Endothelial cell of umbilical vein (primary cell): ENCODE results near the gene PON1. TPM values are rescaled to one million over a fixed set of nuclear protein-coding genes. Genes with fewer than 3 reads are reported as not detected.

Experiments used
- BruUV-seq: library from RNA; stranded (reverse); fragments of 400-500 nt; replicated peaks from 2 replicates; lab custom pipeline; 2021; lab: Mats Ljungman, UMichigan
- CTCF ChIA-PET: fragments of 300-600, 350-600 bp; sonication (Branson Sonifier 250); formaldehyde crosslinking; loops from one replicate; lab custom pipeline; 2021; ENCODE audit warnings: antibody characterized with exemption, inconsistent platforms; lab: Charles Lee
- POLR2A ChIA-PET: fragments of 300-600, 350-600 bp; sonication (Branson Sonifier 250); formaldehyde crosslinking; loops from one replicate; lab custom pipeline; 2021; ENCODE audit warnings: antibody characterized with exemption, inconsistent platforms; lab: Charles Lee
- DNase-seq: peaks from one replicate; pipeline ENCODE4 v3.0.0-alpha.2; 2011; ENCODE audit warnings: low read depth, low spot score
- FAIRE-seq: peaks from 2 replicates; lab custom pipeline; 2011; peaks lifted over from hg19 to GRCh38; lab: Jason Lieb, UNC
- H2AFZ ChIP-seq: 2 replicates; pipeline ENCODE4 v1.6.0; 2012; ENCODE audit warnings: low read depth, low read length, control low read depth, inconsistent platforms
- H3K27ac ChIP-seq: 2 replicates; pipeline ENCODE4 v1.5.1; 2011; ENCODE audit warnings: low read depth, mild to moderate bottlenecking, control low read depth, low read length, moderate library complexity; ENCODE audit not compliant: insufficient read depth
- H3K27me3 ChIP-seq, 2 experiments: 2 replicates each; pipeline versions ENCODE4 v1.6.0 to v1.6.1; 2011; ENCODE audit warnings: low read length in 2 of 2, mixed read lengths in 1 of 2; ENCODE audit not compliant: control insufficient read depth in 2 of 2, insufficient read depth in 2 of 2
- H3K36me3 ChIP-seq, 2 experiments: 2 replicates in 1 of 2; 3 replicates in 1 of 2; pipeline ENCODE4 v1.5.1; 2011; ENCODE audit warnings: low read length in 2 of 2, mild to moderate bottlenecking in 1 of 2, moderate library complexity in 1 of 2; ENCODE audit not compliant: control insufficient read depth in 2 of 2, insufficient read depth in 2 of 2; ENCODE audit errors: extremely low read depth in 1 of 2
- H3K4me1 ChIP-seq: 3 replicates; pipeline ENCODE4 v1.5.1; 2011; ENCODE audit warnings: mild to moderate bottlenecking, low read length; ENCODE audit not compliant: control insufficient read depth, insufficient read depth; ENCODE audit errors: extremely low read depth
- H3K4me2 ChIP-seq: 2 replicates; pipeline ENCODE4 v1.6.1; 2011; ENCODE audit warnings: low read length, control low read depth, mixed read lengths; ENCODE audit not compliant: insufficient read depth
- H3K4me3 ChIP-seq, 3 experiments: fragments of 200-600 bp in 1 of 3; sonication (generic), shearing (Covaris generic) in 1 of 3; replicated peaks in 1 of 3; 2 replicates each; pipeline ENCODE4 v1.5.1; 2011 to 2016; ENCODE audit warnings: control low read depth in 3 of 3, low read length in 3 of 3, mild to moderate bottlenecking in 2 of 3, inconsistent platforms in 1 of 3, low read depth in 1 of 3, moderate library complexity in 1 of 3; ENCODE audit not compliant: insufficient read depth in 1 of 3
- H3K79me2 ChIP-seq: 2 replicates; pipeline ENCODE4 v1.6.0; 2012; ENCODE audit warnings: low read length, inconsistent platforms; ENCODE audit not compliant: control insufficient read depth, insufficient read depth
- H3K9ac ChIP-seq: replicated peaks from 2 replicates; pipeline ENCODE3; 2011; ENCODE audit warnings: low read length, control low read depth; ENCODE audit not compliant: insufficient read depth; ENCODE audit errors: extremely low read depth
- H3K9me1 ChIP-seq: replicated peaks from 3 replicates; pipeline ENCODE4 v1.6.0; 2011; ENCODE audit warnings: mild to moderate bottlenecking, low read length; ENCODE audit not compliant: control insufficient read depth, insufficient read depth; ENCODE audit errors: extremely low read depth
- H3K9me3 ChIP-seq: replicated peaks from 2 replicates; pipeline ENCODE4 v1.5.1; 2012; ENCODE audit warnings: low read length, inconsistent platforms; ENCODE audit not compliant: control insufficient read depth, insufficient read depth
- H4K20me1 ChIP-seq: replicated peaks from 2 replicates; pipeline ENCODE3; 2011; ENCODE audit warnings: mild to moderate bottlenecking, low read length; ENCODE audit not compliant: control insufficient read depth, insufficient read depth; ENCODE audit errors: extremely low read depth
- CTCF ChIP-seq, 2 donors: IDR thresholded peaks; 1 replicate in 1 of 2; 2 replicates in 1 of 2; pipeline ENCODE4 v1.5.1; 2011; ENCODE audit warnings: low read length in 2 of 2, mild to moderate bottlenecking in 2 of 2, moderate library complexity in 2 of 2, control low read depth in 1 of 2, inconsistent platforms in 1 of 2, low read depth in 1 of 2; ENCODE audit not compliant: insufficient read depth in 1 of 2; ENCODE audit errors: extremely low read depth in 1 of 2
- EZH2 ChIP-seq: IDR thresholded peaks from 2 replicates; pipeline ENCODE4 v1.6.1; 2012; ENCODE audit warnings: borderline replicate concordance, low read depth, mild to moderate bottlenecking, moderate library complexity, low read length, inconsistent platforms; ENCODE audit not compliant: severe bottlenecking
- FOS ChIP-seq: IDR thresholded peaks from 2 replicates; pipeline ENCODE4 v1.6.1; 2011; ENCODE audit warnings: mild to moderate bottlenecking, low read length, moderate library complexity, borderline replicate concordance; ENCODE audit not compliant: insufficient read depth
- GATA2 ChIP-seq: IDR thresholded peaks from 2 replicates; pipeline ENCODE4 v1.7.0; 2011; ENCODE audit warnings: low read depth, mild to moderate bottlenecking, moderate library complexity, mixed read lengths, low read length; ENCODE audit not compliant: insufficient read length, insufficient read depth
- JUN ChIP-seq: IDR thresholded peaks from 2 replicates; pipeline ENCODE4 v1.6.1; 2011; ENCODE audit warnings: borderline replicate concordance, low read depth; ENCODE audit not compliant: insufficient read length, insufficient read depth
- MAX ChIP-seq: IDR thresholded peaks from 2 replicates; pipeline ENCODE4 v1.6.1; 2011; ENCODE audit not compliant: insufficient read depth, insufficient read length
- MYC ChIP-seq: IDR thresholded peaks from one replicate; pipeline ENCODE4 v1.6.1; 2011; ENCODE audit warnings: mild to moderate bottlenecking, low read depth, low read length
- POLR2A ChIP-seq: IDR thresholded peaks from 2 replicates; pipeline ENCODE4 v1.6.1; 2012; ENCODE audit warnings: low read depth, mild to moderate bottlenecking, control low read depth, low read length
- POLR2AphosphoS5 ChIP-seq: IDR thresholded peaks from 2 replicates; pipeline ENCODE4 v1.6.1; 2012; ENCODE audit warnings: low read depth, mild to moderate bottlenecking, control low read depth, low read length, moderate library complexity; ENCODE audit not compliant: insufficient read depth
- dilution Hi-C: fragments of 300-500 bp; cut with MboI; formaldehyde crosslinking; loops from one replicate; pipeline ENCODE4 v1.15.0; 2019; ENCODE audit warnings: low sequenced_read_pairs; ENCODE audit not compliant: extremely low pct_ligation_motif_present
- intact Hi-C: fragments of 100-400 bp; cut with micrococcal nuclease; formaldehyde crosslinking; loops from one replicate; pipeline ENCODE4 v1.10.0; 2022
- polyA plus RNA-seq, 4 experiments: library from polyadenylated mRNA; depleted of rRNA in 3 of 4; stranded (reverse) in 3 of 4; unstranded in 1 of 4; fragments of >200 nt; gene quantifications; 2 replicates each; pipeline versions ENCODE4 v1.2.1 to v1.2.3, GENCODE V29; 2011 to 2012; ENCODE audit warnings: missing spikeins in 1 of 4
- total RNA-seq: library from RNA; stranded (reverse); gene quantifications from 2 replicates; pipeline ENCODE4 v1.2.3, GENCODE V29; 2021

Gene PON1
- total and polyA plus RNA-seq, 2 donors (not counting 3 experiments of a cell fraction or from before 2014, with no cell fraction given) = not detected

DNA sequence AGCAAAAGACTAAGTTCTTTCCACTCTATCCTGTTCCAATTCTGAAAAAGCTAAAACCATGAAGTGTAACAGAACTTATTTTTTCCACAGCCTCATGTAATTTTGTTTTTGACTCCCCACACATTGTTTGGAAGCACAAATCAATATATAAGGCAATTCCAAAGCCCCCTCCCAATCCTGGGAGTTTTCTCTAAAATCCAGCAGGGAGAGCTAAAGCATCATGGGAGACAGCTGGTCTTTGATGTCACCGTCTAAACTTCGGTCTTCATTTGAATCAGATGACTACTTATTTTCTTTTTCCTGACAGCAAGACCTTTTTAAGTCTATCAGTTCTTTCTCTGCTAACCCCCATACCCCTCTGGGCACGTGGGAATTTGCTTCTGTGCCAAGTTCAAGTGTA is 33.3 kb upstream of the PON1 start:
- ChIA-PET CTCF (interaction anchor here (0.7 to 2.0 kb wide), 3 partner anchors 120 to 333 kb away, joined by 3 to 33 read pairs (median 4); no protein-coding TSS in a partner anchor), POLR2A (no interaction called here)
- H2AFZ ChIP-seq = no peak overlapping the region
- H4K20me1 ChIP-seq = no peaks in the 10 kb centered on the region
- H3K9me3 ChIP-seq = no peaks in the 10 kb centered on the region
- FAIRE-seq (no peak), DNase-seq (no peak)
- TF ChIP-seq POLR2AphosphoS5 (no peak), GATA2 (no peak), MAX (no peak), EZH2 (no peak), CTCF (IDR thresholded peaks at IDR 0.05; ENCODE audit: extremely low read depth in 1 of 2, insufficient read depth in 1 of 2, low read depth in 1 of 2, low read length in 2 of 2) (no peak), POLR2A (no peak), MYC (no peak), FOS (no peak), JUN (no peak)
- no peaks in the 10 kb centered on the region for H3K9me1 ChIP-seq
- no peak overlapping the region for H3K9ac ChIP-seq
- BruUV-seq = no TSS peak
- intact Hi-C loops = loop anchor here (1.0 kb wide), 1 partner anchor 120 kb away; no protein-coding TSS in a partner anchor
- no peak overlapping the region for H3K4me2 ChIP-seq
- no peak overlapping the region for H3K27ac ChIP-seq
- no peaks in the 10 kb centered on the region for H3K4me1 ChIP-seq
- dilution Hi-C loops = no loop called here
- H3K79me2 ChIP-seq = no peaks in the 10 kb centered on the region
- H3K27me3 ChIP-seq = no peaks in the 10 kb centered on the region
- H3K36me3 ChIP-seq = no peaks in the 10 kb centered on the region
- H3K4me3 ChIP-seq = no peak overlapping the region
